Mucosa of descending colon (tissue), 3 donors: Measurements from ENCODE around the gene PEPD. TPM values are rescaled to one million over a fixed set of nuclear protein-coding genes. Genes with fewer than 3 reads are reported as not detected.
A peak's percentile ranks its signal among the peaks of the same experiment; 100 is the strongest.
"Not testable (repeated sequence)": the region's sequence is repeated elsewhere in the genome, so short reads cannot be mapped to it uniquely, and the experiment has no call there.

ENCODE experiments used
- ATAC-seq: fragments of 200-7000 bp; cut with Tn5 transposase; one replicate; pipeline ENCODE4 v1.9.1; 2020; ENCODE audit warnings: mild to moderate bottlenecking, moderate library complexity
- DNase-seq, 3 donors: peaks; one replicate each; pipeline ENCODE4 v3.0.0-alpha.2; 2020
- H3K36me3 ChIP-seq: fragments of 200-600 bp; one replicate; pipeline ENCODE4 v1.8.0; 2021; ENCODE audit warnings: low read depth, mild to moderate bottlenecking
- H3K4me1 ChIP-seq: fragments of 200-600 bp; one replicate; pipeline ENCODE4 v1.8.0; 2021; ENCODE audit warnings: low read depth, mild to moderate bottlenecking
- H3K4me3 ChIP-seq: fragments of 200-600 bp; one replicate; pipeline ENCODE4 v1.8.0; 2021; ENCODE audit warnings: mild to moderate bottlenecking
- H3K9me3 ChIP-seq: fragments of 200-600 bp; one replicate; pipeline ENCODE4 v1.8.0; 2021; ENCODE audit warnings: mild to moderate bottlenecking
- CTCF ChIP-seq: fragments of 200-600 bp; IDR thresholded peaks from one replicate; pipeline ENCODE4 v1.8.0; 2022; ENCODE audit warnings: antibody characterized with exemption, mild to moderate bottlenecking
- intact Hi-C, 2 donors: fragments of 100-400 bp; cut with DNase I in 1 of 2; cut with micrococcal nuclease in 1 of 2; formaldehyde crosslinking; loops; one replicate each; pipeline versions ENCODE4 v1.11.0 to v1.11.1; 2022; cut with DNase I, micrococcal nuclease
- long read RNA-seq, 2 donors: library from polyadenylated mRNA; unstranded; transcript quantifications; one replicate each; pipeline ENCODE4 v2.0.0, GENCODE V29; 2019 to 2021
- total RNA-seq, 3 donors: library from RNA; stranded (reverse); fragmentation: NEBNext Ultra II Directional in 2 of 3; extraction: Animal tissue kit (Norgen Biotek cat#: 25700) in 2 of 3; gene quantifications; one replicate each; pipeline versions ENCODE4 v1.2.1 to v1.2.4, GENCODE V29; 2021 to 2023
- donor health status: DM: no; HTN: no; CAD: no; lungs with moderate emphysema.
- donor health status: DM: no; HTN: no; CAD: no.
- donor health status: DM: no; HTN: yes; CAD: no.

PEPD gene
- total RNA-seq: 10 to 100 TPM; 40.4 to 91.5 (median 79.1) TPM
- long read RNA-seq, donor 1, transcript PEPD-201 (15 exons, 1,910 nt): major isoform, 145 of 173 reads
- long read RNA-seq, donor 1, partial matches to known transcripts: 9 of 173 reads
- long read RNA-seq, donor 1, other reads (novel, unspliced or antisense): 15 of 173 reads
- long read RNA-seq, donor 2, transcript PEPD-201 (15 exons, 1,910 nt): major isoform, 138 of 157 reads
- long read RNA-seq, donor 2, partial matches to known transcripts: 8 of 157 reads
- long read RNA-seq, donor 2, other reads (novel, unspliced or antisense): 10 of 157 reads

DNA sequence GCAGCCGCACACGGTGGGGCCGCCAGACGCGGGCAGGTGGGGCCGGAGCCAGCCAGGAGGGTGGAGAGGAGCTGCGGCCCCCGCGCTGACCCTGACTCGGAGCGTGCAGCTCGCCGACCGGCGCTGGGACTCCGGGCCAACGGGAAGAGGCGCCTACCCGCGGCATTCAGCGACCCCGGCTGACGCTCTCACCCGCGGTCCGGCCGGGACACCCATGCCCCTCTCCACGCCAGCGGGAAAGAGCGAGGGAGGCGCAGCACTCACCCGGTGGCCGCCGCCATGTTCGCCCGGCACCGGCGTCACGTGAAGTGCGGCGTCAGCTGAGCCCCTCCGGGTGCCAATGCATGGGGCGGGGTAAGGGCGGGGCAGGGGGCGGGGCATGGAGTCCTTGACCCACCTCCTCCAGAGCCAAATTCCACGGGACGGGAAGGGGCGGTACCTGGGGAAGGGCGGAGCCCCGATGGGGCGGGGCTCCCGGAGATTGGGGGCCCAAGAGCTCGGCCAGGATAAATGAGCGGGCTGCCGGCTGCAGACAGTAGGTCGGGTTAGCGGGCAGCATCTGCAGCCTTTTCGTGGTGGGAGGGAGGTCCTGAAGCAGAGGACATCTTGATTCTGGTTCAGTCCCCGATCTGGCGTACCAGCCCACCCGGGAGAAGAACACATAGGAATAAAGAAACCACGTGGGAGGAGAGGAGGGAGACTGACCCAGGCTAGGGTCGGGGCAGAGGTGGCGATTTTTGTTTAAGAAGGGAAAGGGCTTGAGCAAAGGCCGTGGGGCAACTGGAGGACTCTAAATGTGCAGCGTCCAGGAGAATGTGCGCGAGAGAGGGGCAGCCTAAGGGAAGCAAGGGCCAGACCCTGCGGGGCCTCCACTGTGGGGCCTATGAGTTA lies at the start of gene PEPD:
PEPD (minus strand) TSS at position 312 of the 891 bp plus-strand sequence; CDS start at position 281, 31 bp downstream.
- ATAC-seq: peak; percentile 96
- Histone ChIP-seq H3K4me1 (peaks cover 14% of the 10 kb centered on the region), H3K9me3 (no peaks in the 10 kb centered on the region), H3K36me3 (no peaks in the 10 kb centered on the region), H3K4me3 (peak within 1 kb of the TSS; percentile 83)
- no peak for TF ChIP-seq CTCF
- intact Hi-C loops: no loop called here
- peak; percentile 91 to 95 (median 92) for DNase-seq

- H3K9me3 ChIP-seq: peaks cover 4% of the 10 kb centered on the region
- no peak for DNase-seq
- no peaks in the 10 kb centered on the region for H3K36me3 ChIP-seq
- TF ChIP-seq CTCF: no peak
- intact Hi-C loops: no loop called here
- H3K4me3 ChIP-seq: no peak overlapping the region
- no peaks in the 10 kb centered on the region for H3K4me1 ChIP-seq
- no peak for ATAC-seq
Observed at GRCh38 chr19:33569821-33570220, 48.2 kb upstream of the PEPD start.

- Histone ChIP-seq H3K9me3 (no peaks in the 10 kb centered on the region), H3K36me3 (no peaks in the 10 kb centered on the region), H3K4me3 (no peak overlapping the region), H3K4me1 (no peaks in the 10 kb centered on the region)
- intact Hi-C loops: no loop called here
- DNase-seq: no peak
- no peak for TF ChIP-seq CTCF
- ATAC-seq: no peak
Observed at GRCh38 chr19:33568706-33569105, 47.1 kb upstream of the PEPD start.

GRCh38 chr19:33564836-33565338 lies 43.3 kb upstream of the PEPD start:
- H3K4me1 ChIP-seq: no peaks in the 10 kb centered on the region
- DNase-seq: no peak
- ATAC-seq: no peak
- TF ChIP-seq CTCF: no peak
- H3K36me3 ChIP-seq: no peaks in the 10 kb centered on the region
- intact Hi-C loops: no loop called here
- no peak overlapping the region for H3K4me3 ChIP-seq
- H3K9me3 ChIP-seq: no peaks in the 10 kb centered on the region

DNA sequence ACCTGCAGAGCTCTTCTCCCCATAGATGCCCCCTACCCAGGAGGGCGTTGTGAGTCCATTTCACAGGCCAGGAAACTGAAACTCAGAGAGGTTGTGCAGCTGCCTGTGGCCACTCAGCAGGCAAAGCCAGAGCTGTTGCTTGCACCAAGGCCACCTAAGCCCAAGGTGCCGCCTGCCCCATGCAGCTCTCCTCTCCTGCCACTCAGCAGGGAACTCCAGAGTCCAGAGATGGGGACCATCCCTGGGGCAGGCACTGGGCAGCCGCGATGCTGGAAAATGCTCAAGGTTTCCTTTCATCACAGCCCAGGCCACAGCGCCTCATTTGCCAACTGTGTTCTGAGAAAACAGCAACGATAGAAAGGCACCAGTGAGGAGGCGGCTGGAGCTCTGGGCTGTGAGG lies 41.0 kb upstream of the PEPD start:
- intact Hi-C loops: no loop called here
- DNase-seq (no peak), ATAC-seq (no peak)
- no peaks in the 10 kb centered on the region for H3K36me3 ChIP-seq
- no peaks in the 10 kb centered on the region for H3K4me1 ChIP-seq
- TF ChIP-seq CTCF: no peak
- H3K9me3 ChIP-seq: no peaks in the 10 kb centered on the region
- no peak overlapping the region for H3K4me3 ChIP-seq

- DNase-seq, H3K9me3 ChIP-seq, H3K36me3 ChIP-seq, H3K4me3 ChIP-seq, H3K4me1 ChIP-seq, intact Hi-C loops, ATAC-seq: not testable (repeated sequence)
Observed at GRCh38 chr19:33561666-33562065, 40.1 kb upstream of the PEPD start.
